Astrocyte (in vitro differentiated cells and primary cell): Measurements from ENCODE around the gene TGDS. TPM values are rescaled to one million over a fixed set of nuclear protein-coding genes. Genes with fewer than 3 reads are reported as not detected.

Experiments
- DNase-seq: peaks from one replicate; pipeline ENCODE4 v3.0.0-alpha.2; 2010; ENCODE audit warnings: low read depth
- FAIRE-seq: peaks from 2 replicates; lab custom pipeline; 2011; peaks lifted over from hg19 to GRCh38; lab: Jason Lieb, UNC
- H2AFZ ChIP-seq: 2 replicates; pipeline ENCODE4 v1.6.0; 2012; ENCODE audit warnings: low read depth, low read length, inconsistent platforms
- H3K27ac ChIP-seq: 2 replicates; pipeline ENCODE4 v1.5.1; 2011; ENCODE audit warnings: low read depth, low read length, inconsistent platforms
- H3K27me3 ChIP-seq: 2 replicates; pipeline ENCODE4 v1.6.0; 2011; ENCODE audit warnings: low read length, inconsistent platforms; ENCODE audit not compliant: insufficient read depth
- H3K36me3 ChIP-seq: 2 replicates; pipeline ENCODE4 v1.5.1; 2011; ENCODE audit warnings: low read length, inconsistent platforms; ENCODE audit not compliant: insufficient read depth
- H3K4me1 ChIP-seq: 2 replicates; pipeline ENCODE4 v1.5.1; 2011; ENCODE audit warnings: low read length, inconsistent platforms; ENCODE audit not compliant: insufficient read depth
- H3K4me2 ChIP-seq: 2 replicates; pipeline ENCODE4 v1.6.0; 2012; ENCODE audit warnings: low read length, inconsistent platforms
- H3K4me3 ChIP-seq: 2 replicates; pipeline ENCODE4 v1.5.1; 2011; ENCODE audit warnings: low read depth, mild to moderate bottlenecking, low read length, inconsistent platforms; ENCODE audit not compliant: insufficient read depth
- H3K79me2 ChIP-seq: 2 replicates; pipeline ENCODE4 v1.6.0; 2012; ENCODE audit warnings: mild to moderate bottlenecking, low read length, inconsistent platforms; ENCODE audit not compliant: insufficient read depth
- H3K9ac ChIP-seq: 2 replicates; pipeline ENCODE4 v1.6.0; 2012; ENCODE audit warnings: mild to moderate bottlenecking, low read length, inconsistent platforms
- H3K9me3 ChIP-seq: 2 replicates; pipeline ENCODE4 v1.5.1; 2012; ENCODE audit warnings: low read depth, mild to moderate bottlenecking, low read length, inconsistent platforms; ENCODE audit not compliant: insufficient read depth
- H4K20me1 ChIP-seq: 2 replicates; pipeline ENCODE4 v1.6.0; 2012; ENCODE audit warnings: low read length, inconsistent platforms; ENCODE audit not compliant: insufficient read depth
- H3K27ac Mint-ChIP-seq: one replicate; pipeline ENCODE4 v1.8.0; 2021; ENCODE audit warnings: mild to moderate bottlenecking, mixed read lengths; ENCODE audit not compliant: unreplicated experiment
- H3K27me3 Mint-ChIP-seq: one replicate; pipeline ENCODE4 v1.8.0; 2021; ENCODE audit warnings: low read depth, mixed read lengths; ENCODE audit not compliant: unreplicated experiment
- H3K36me3 Mint-ChIP-seq: one replicate; pipeline ENCODE4 v1.8.0; 2021; ENCODE audit warnings: low read depth, mixed read lengths; ENCODE audit not compliant: unreplicated experiment
- H3K4me1 Mint-ChIP-seq: one replicate; pipeline ENCODE4 v1.8.0; 2021; ENCODE audit warnings: low read depth, mixed read lengths; ENCODE audit not compliant: unreplicated experiment
- H3K4me3 Mint-ChIP-seq: one replicate; pipeline ENCODE4 v1.8.0; 2021; ENCODE audit warnings: mild to moderate bottlenecking, moderate library complexity, mixed read lengths; ENCODE audit not compliant: unreplicated experiment
- H3K9me3 Mint-ChIP-seq: one replicate; pipeline ENCODE4 v1.8.0; 2021; ENCODE audit warnings: mild to moderate bottlenecking, mixed read lengths; ENCODE audit not compliant: unreplicated experiment
- EZH2 ChIP-seq: IDR thresholded peaks from 2 replicates; pipeline ENCODE4 v1.6.1; 2012; ENCODE audit warnings: mild to moderate bottlenecking, low read length, inconsistent platforms; ENCODE audit not compliant: insufficient read depth
- total RNA-seq: library from RNA; stranded (reverse); gene quantifications from 2 replicates; pipeline ENCODE4 v1.2.1, GENCODE V29; 2021
- TF ChIP-seq, protein P1 (sequence below): IDR thresholded peaks from 2 replicates; pipeline ENCODE4 v1.5.1; 2011; ENCODE audit warnings: low read depth, mild to moderate bottlenecking, inconsistent platforms, low read length, moderate library complexity; ENCODE audit not compliant: insufficient read depth

TGDS gene
- total RNA-seq, 1 donor from 2014 or later: 11.7 TPM

DNA sequence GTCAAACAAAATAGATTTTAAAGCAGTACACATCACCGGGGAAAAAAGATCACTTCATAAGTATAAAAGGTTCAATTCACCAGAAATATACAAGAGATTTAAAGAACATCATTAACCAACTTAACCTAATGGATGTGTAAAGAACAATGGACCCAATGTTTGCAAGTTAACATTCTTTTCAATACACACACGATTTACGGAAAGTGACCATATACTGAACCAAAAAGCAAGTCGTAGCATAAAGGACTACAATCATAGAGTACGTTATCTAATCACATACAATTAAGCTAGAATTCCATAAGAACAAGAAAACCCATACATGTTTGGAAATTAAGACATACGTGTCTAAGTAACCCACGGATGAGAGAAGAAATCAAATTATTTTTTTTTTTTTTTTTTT, 9.6 kb downstream of the TGDS start:
- H3K27ac Mint-ChIP-seq: no peak overlapping the region
- H3K9me3 Mint-ChIP-seq: peaks cover 2% of the 10 kb centered on the region
- Histone ChIP-seq H3K27me3 (no peaks in the 10 kb centered on the region), H3K27ac (no peak overlapping the region), H3K4me3 (no peak overlapping the region), H3K9ac (no peak overlapping the region), H3K4me2 (no peak overlapping the region), H3K4me1 (no peaks in the 10 kb centered on the region), H3K9me3 (no peaks in the 10 kb centered on the region), H3K79me2 (peaks cover 14% of the 10 kb centered on the region), H3K36me3 (peaks cover 24% of the 10 kb centered on the region), H2AFZ (no peak overlapping the region), H4K20me1 (no peaks in the 10 kb centered on the region)
- H3K36me3 Mint-ChIP-seq: peaks cover 22% of the 10 kb centered on the region
- TF ChIP-seq, protein P1, sequence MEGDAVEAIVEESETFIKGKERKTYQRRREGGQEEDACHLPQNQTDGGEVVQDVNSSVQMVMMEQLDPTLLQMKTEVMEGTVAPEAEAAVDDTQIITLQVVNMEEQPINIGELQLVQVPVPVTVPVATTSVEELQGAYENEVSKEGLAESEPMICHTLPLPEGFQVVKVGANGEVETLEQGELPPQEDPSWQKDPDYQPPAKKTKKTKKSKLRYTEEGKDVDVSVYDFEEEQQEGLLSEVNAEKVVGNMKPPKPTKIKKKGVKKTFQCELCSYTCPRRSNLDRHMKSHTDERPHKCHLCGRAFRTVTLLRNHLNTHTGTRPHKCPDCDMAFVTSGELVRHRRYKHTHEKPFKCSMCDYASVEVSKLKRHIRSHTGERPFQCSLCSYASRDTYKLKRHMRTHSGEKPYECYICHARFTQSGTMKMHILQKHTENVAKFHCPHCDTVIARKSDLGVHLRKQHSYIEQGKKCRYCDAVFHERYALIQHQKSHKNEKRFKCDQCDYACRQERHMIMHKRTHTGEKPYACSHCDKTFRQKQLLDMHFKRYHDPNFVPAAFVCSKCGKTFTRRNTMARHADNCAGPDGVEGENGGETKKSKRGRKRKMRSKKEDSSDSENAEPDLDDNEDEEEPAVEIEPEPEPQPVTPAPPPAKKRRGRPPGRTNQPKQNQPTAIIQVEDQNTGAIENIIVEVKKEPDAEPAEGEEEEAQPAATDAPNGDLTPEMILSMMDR: no peak
- TF ChIP-seq EZH2: no peak
- H3K27me3 Mint-ChIP-seq: no peaks in the 10 kb centered on the region
- FAIRE-seq: peak; percentile 9
- H3K4me3 Mint-ChIP-seq: no peak overlapping the region
- no peak for DNase-seq
- H3K4me1 Mint-ChIP-seq: no peaks in the 10 kb centered on the region

DNA sequence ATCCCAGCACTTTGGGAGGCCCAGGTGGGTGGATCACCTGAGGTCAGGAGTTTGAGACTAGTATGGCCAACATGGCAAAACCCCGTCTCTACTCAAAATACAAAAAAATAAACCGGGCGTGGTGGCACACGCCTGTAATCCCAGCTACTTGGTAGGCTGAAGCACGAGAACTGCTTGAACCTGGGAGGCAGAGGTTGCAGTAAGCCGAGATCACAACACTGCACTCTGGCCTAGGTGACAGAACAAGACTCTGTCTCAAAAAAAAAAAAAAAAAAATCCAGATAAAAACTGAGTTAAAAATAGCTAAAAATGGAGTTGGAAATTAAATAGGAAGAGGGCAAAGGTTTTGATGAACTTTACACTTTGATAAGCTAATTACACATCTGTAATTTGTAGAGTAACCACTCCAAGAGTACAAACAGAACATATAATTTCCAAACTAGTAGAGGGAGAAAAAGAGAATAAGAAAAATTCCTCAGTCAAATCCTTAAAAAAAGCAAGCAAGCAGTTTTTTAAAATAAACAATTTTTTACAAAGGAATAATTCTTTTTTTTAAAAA, 10.3 kb downstream of the TGDS start:
- no peak overlapping the region for H3K9ac ChIP-seq
- Mint-ChIP-seq H3K27ac (no peak overlapping the region), H3K9me3 (peaks cover 2% of the 10 kb centered on the region), H3K4me3 (no peak overlapping the region), H3K4me1 (no peaks in the 10 kb centered on the region), H3K27me3 (no peaks in the 10 kb centered on the region), H3K36me3 (peaks cover 22% of the 10 kb centered on the region)
- no peak overlapping the region for H3K27ac ChIP-seq
- H3K79me2 ChIP-seq: peaks cover 14% of the 10 kb centered on the region
- no peaks in the 10 kb centered on the region for H3K4me1 ChIP-seq
- H2AFZ ChIP-seq: no peak overlapping the region
- H3K4me3 ChIP-seq: no peak overlapping the region
- H3K4me2 ChIP-seq: no peak overlapping the region
- H4K20me1 ChIP-seq: no peaks in the 10 kb centered on the region
- H3K9me3 ChIP-seq: no peaks in the 10 kb centered on the region
- FAIRE-seq (no peak), DNase-seq (no peak)
- peaks cover 28% of the 10 kb centered on the region for H3K36me3 ChIP-seq
- no peaks in the 10 kb centered on the region for H3K27me3 ChIP-seq
- TF ChIP-seq, protein P1: no peak
- TF ChIP-seq EZH2: no peak

DNA sequence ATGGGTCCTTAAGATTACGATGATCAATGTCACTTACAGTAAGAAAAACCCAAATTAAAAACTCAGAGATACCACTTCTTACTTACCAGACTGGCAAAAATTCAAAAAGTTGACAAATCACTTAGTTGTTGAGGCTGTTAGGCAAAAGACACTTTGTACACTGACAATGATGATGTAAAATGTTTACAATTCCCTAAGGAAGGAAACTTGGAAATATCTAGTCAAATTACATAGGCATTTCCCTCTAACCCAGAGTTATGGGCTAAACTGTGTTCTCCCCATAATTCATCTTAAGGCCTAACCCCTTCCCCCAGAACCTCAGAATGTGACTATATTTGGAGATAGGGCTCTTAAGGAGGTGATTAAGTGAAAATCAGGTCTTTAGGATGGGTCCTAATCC, 12.0 kb downstream of the TGDS start:
- no peaks in the 10 kb centered on the region for H3K27me3 Mint-ChIP-seq

More for the DNA sequence above, 12.0 kb downstream of the TGDS start:
- no peaks in the 10 kb centered on the region for H3K4me1 ChIP-seq
- Mint-ChIP-seq H3K27ac (no peak overlapping the region), H3K4me1 (no peaks in the 10 kb centered on the region), H3K9me3 (peaks cover 2% of the 10 kb centered on the region), H3K36me3 (peaks cover 22% of the 10 kb centered on the region), H3K4me3 (no peak overlapping the region)
- H3K4me3 ChIP-seq: no peak overlapping the region
- H3K9ac ChIP-seq: no peak overlapping the region
- H2AFZ ChIP-seq: no peak overlapping the region
- H3K27me3 ChIP-seq: no peaks in the 10 kb centered on the region
- DNase-seq (no peak), FAIRE-seq (no peak)
- H3K9me3 ChIP-seq: no peaks in the 10 kb centered on the region
- peaks cover 33% of the 10 kb centered on the region for H3K36me3 ChIP-seq
- no peaks in the 10 kb centered on the region for H4K20me1 ChIP-seq
- no peak overlapping the region for H3K27ac ChIP-seq
- peaks cover 7% of the 10 kb centered on the region for H3K79me2 ChIP-seq
- no peak for TF ChIP-seq EZH2
- TF ChIP-seq, protein P1: no peak
- H3K4me2 ChIP-seq: no peak overlapping the region
